A549 (cell line): ENCODE measurements around the gene ATF3. TPM values are rescaled to one million over a fixed set of nuclear protein-coding genes. Genes with fewer than 3 reads are reported as not detected.

Experiments used
- ATAC-seq, 2 experiments: fragments of 200-7000 bp in 1 of 2; fragments of >200 bp in 1 of 2; cut with Nextera tagmentation in 1 of 2; cut with Tn5 transposase in 1 of 2; 3 replicates each; pipeline versions ENCODE4 v1.8.0 to v1.9.1; 2018 to 2020; ENCODE audit warnings: mild to moderate bottlenecking in 1 of 2, moderate library complexity in 1 of 2
- CTCF ChIA-PET: fragments of 300-600 bp; sonication (Branson Sonifier 250); formaldehyde crosslinking; extraction: SDS; loops from one replicate; lab custom pipeline; 2021; ENCODE audit warnings: antibody characterized with exemption, inconsistent platforms; lab: Yijun Ruan, JAX
- POLR2A ChIA-PET: fragments of 350-600 bp; formaldehyde crosslinking; extraction: SDS; loops from one replicate; lab custom pipeline; 2021; ENCODE audit warnings: antibody characterized with exemption, inconsistent platforms; lab: Yijun Ruan, JAX
- DNase-seq, 2 experiments: peaks; one replicate each; pipeline versions ENCODE4 v3.0.0 to v3.0.0-alpha.2; 2011 to 2016; ENCODE audit warnings: low read depth in 1 of 2, low spot score in 1 of 2
- FAIRE-seq: peaks from 2 replicates; lab custom pipeline; 2011; peaks lifted over from hg19 to GRCh38; lab: Jason Lieb, UNC
- H3K27ac ChIP-seq, 2 experiments: fragments of >200 bp; sonication (Bioruptor Twin); formaldehyde crosslinking; 3 replicates each; pipeline ENCODE4 v1.5.1; 2016 to 2017
- H3K4me1 ChIP-seq: fragments of >200 bp; sonication (Bioruptor Twin); formaldehyde crosslinking; 3 replicates; pipeline ENCODE4 v1.6.1; 2016
- H3K4me2 ChIP-seq: fragments of >200 bp; sonication (Bioruptor Twin); formaldehyde crosslinking; 3 replicates; pipeline ENCODE4 v1.6.1; 2016
- H3K4me3 ChIP-seq: fragments of >200 bp; sonication (Bioruptor Twin); formaldehyde crosslinking; 3 replicates; pipeline ENCODE4 v1.5.1; 2016
- H3K9me3 ChIP-seq: fragments of >200 bp; sonication (Bioruptor Twin); formaldehyde crosslinking; 3 replicates; pipeline ENCODE4 v1.6.1; 2016
- ESRRA ChIP-seq: fragments of 150-350 bp; IDR thresholded peaks from 2 replicates; pipeline ENCODE4 v1.6.1; 2014; ENCODE audit warnings: mild to moderate bottlenecking, low read length, borderline replicate concordance
- FOXS1 ChIP-seq: fragments of 250-450 bp; sonication (Bioruptor Pico); IDR thresholded peaks from 2 replicates; pipeline ENCODE4 v1.5.0; 2020; ENCODE audit warnings: mild to moderate bottlenecking, moderate library complexity
- HOXB13 ChIP-seq: fragments of 250-450 bp; sonication (Bioruptor Pico); IDR thresholded peaks from 2 replicates; pipeline ENCODE4 v1.5.0; 2020; ENCODE audit warnings: low read depth, mild to moderate bottlenecking, moderate library complexity
- HOXB5 ChIP-seq: fragments of 250-450 bp; sonication (Bioruptor Pico); IDR thresholded peaks from 2 replicates; pipeline ENCODE4 v1.5.0; 2020; ENCODE audit warnings: mild to moderate bottlenecking, moderate library complexity
- JUNB ChIP-seq: fragments of >200 bp; sonication (Bioruptor Twin); formaldehyde crosslinking; IDR thresholded peaks from 2 replicates; pipeline ENCODE4 v1.6.1; 2016
- KDM1A ChIP-seq: fragments of 200-600 bp; sonication (generic); IDR thresholded peaks from 2 replicates; pipeline ENCODE4 v1.6.1; 2016; ENCODE audit warnings: low read depth, mild to moderate bottlenecking
- KDM5A ChIP-seq: fragments of 200-600 bp; sonication (generic); IDR thresholded peaks from 2 replicates; pipeline ENCODE4 v1.6.1; 2016; ENCODE audit warnings: antibody characterized with exemption, mild to moderate bottlenecking
- MAFK ChIP-seq: fragments of 450-650 bp; IDR thresholded peaks from 2 replicates; pipeline ENCODE4 v1.6.1; 2014; ENCODE audit not compliant: partially characterized antibody
- NFE2L2 ChIP-seq: fragments of 150-350 bp; conservative IDR thresholded peaks from 2 replicates; pipeline ENCODE4 v1.6.1; 2014; ENCODE audit warnings: low read length
- POLR2AphosphoS2 ChIP-seq: conservative IDR thresholded peaks from 2 replicates; pipeline ENCODE4 v1.6.1; 2012; ENCODE audit warnings: low read length, improper control_type of control experiment, inconsistent platforms
- RCOR1 ChIP-seq: fragments of 150-350 bp; IDR thresholded peaks from 2 replicates; pipeline ENCODE4 v1.6.1; 2014; ENCODE audit warnings: antibody characterized with exemption, low read length, low read depth
- SREBF2 ChIP-seq: fragments of 450-650 bp; IDR thresholded peaks from 2 replicates; pipeline ENCODE4 v1.6.1; 2014; ENCODE audit warnings: mild to moderate bottlenecking, moderate library complexity
- TFCP2L1 ChIP-seq: fragments of 250-450 bp; sonication (Bioruptor Pico); IDR thresholded peaks from 2 replicates; pipeline ENCODE4 v1.5.0; 2021; ENCODE audit warnings: mild to moderate bottlenecking
- TP53 ChIP-seq: fragments of 250-450 bp; sonication (Bioruptor Pico); IDR thresholded peaks from 2 replicates; pipeline ENCODE4 v1.5.0; 2021; ENCODE audit warnings: mild to moderate bottlenecking, moderate library complexity
- ZC3H11A ChIP-seq: fragments of 450-650 bp; IDR thresholded peaks from 2 replicates; pipeline ENCODE4 v1.6.1; 2014; ENCODE audit warnings: antibody characterized with exemption, mild to moderate bottlenecking
- ZFP36 ChIP-seq: fragments of 450-650 bp; IDR thresholded peaks from 2 replicates; pipeline ENCODE4 v1.6.1; 2014; ENCODE audit warnings: borderline replicate concordance; ENCODE audit not compliant: partially characterized antibody
- ZSCAN20 ChIP-seq: fragments of 250-450 bp; sonication (Bioruptor Pico); IDR thresholded peaks from 2 replicates; pipeline ENCODE4 v1.8.0; 2022; ENCODE audit warnings: mild to moderate bottlenecking, moderate library complexity
- WGBS: methylation state at CpG from one replicate; pipeline ENCODE4 v1.1.6; 2017; ENCODE audit errors: missing lambda C conversion rate; 5-methylcytosine and 5-hydroxymethylcytosine counted together
- polyA plus RNA-seq, 4 experiments: library from polyadenylated mRNA; depleted of rRNA in 3 of 4; stranded (reverse); fragments of >200 nt; fragmentation: RNase III in 1 of 4; extraction: RNeasy Plus Mini Kit Qiagen cat#74134 plus additional on column Dnase treatment in 1 of 4; gene quantifications; 2 replicates in 3 of 4; 3 replicates in 1 of 4; pipeline ENCODE4 v1.2.3, GENCODE V29; 2011 to 2017
- TF ChIP-seq, protein P1 (sequence below): fragments of >200 bp; sonication (Bioruptor Twin); formaldehyde crosslinking; IDR thresholded peaks from 3 replicates; pipeline ENCODE4 v1.5.1; 2016
- TF ChIP-seq, protein P2 (sequence below): IDR thresholded peaks from 2 replicates; pipeline ENCODE4 v1.6.1; 2012
- TF ChIP-seq, protein P3 (sequence below): fragments of 200-600 bp; sonication (generic); IDR thresholded peaks from 2 replicates; pipeline ENCODE4 v1.6.1; 2016; ENCODE audit warnings: antibody characterized with exemption, mild to moderate bottlenecking, moderate library complexity
- TF ChIP-seq, protein P4 (sequence below): fragments of >200 bp; sonication (Bioruptor Twin); formaldehyde crosslinking; IDR thresholded peaks from 3 replicates; pipeline ENCODE4 v1.6.1; 2016
- TF ChIP-seq, protein P5 (sequence below): fragments of 250-450 bp; sonication (Bioruptor Pico); IDR thresholded peaks from 2 replicates; pipeline ENCODE4 v1.5.0; 2021; ENCODE audit warnings: mild to moderate bottlenecking, moderate library complexity, borderline replicate concordance
- TF ChIP-seq, protein P6 (sequence below): fragments of >200 bp; sonication (Bioruptor Twin); formaldehyde crosslinking; IDR thresholded peaks from 2 replicates; pipeline ENCODE4 v1.6.1; 2016

The ATF3 gene
- polyA plus RNA-seq, 2 of the 4 experiments (the other 2 are of a cell fraction), result 4.4 to 62.9 TPM

DNA sequence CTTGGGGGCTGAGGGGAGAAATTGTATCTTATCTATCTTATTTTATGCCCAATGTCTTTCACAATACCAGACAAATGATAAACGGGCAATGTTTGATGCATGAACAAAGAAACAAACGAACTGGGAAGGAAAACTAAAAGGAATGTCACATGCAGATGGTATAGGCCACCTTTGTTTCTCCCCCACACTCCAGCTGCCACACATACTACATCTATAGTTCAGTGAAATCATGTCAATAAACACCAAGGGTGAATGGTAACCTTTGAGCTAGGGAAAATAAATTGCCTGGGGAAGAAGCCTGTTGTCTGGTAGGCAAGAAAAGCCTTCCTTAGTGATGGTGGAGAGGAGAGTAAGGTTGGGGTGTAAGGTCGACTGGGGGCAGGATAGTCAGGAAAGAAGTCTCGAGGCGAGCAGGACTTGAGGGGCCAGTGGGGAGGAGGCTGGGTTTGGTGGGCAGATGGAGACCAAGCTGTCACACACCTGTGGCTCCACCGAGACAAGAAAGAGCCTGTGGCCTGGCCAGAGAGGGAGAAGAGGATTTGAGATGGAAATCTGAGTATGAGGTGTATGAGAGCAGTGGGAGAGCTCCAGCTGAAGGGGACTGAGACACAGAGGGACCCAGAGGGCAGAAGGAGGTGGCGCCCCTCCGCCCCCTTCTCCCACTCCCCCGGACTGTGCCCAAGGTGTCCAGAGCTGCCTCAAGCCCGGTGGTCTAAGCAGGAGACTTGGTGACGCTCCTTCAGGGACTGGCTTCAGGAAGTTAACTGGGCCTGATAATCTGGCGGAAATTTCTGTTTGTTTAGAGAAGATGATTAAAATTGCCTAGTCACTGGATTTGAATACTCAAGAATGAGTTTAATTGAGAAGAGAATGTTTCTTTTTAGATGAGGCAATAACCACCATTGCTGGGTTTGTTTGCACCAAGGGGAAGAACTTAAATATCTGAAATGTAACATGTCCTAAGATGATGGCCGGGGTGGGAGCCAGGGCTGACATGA is 37.3 kb downstream of the ATF3 start:
- TF ChIP-seq ZC3H11A (no peak), TFCP2L1 (no peak), MAFK (peak; percentile 32)
- Histone ChIP-seq H3K4me1 (no peaks in the 10 kb centered on the region), H3K9me3 (no peaks in the 10 kb centered on the region), H3K27ac (no peak overlapping the region), H3K4me2 (no peak overlapping the region), H3K4me3 (no peak overlapping the region)
- POLR2A ChIA-PET, result no interaction called here
- CTCF ChIA-PET, result interaction anchor here (4.2 kb wide), 1 partner anchor 19 kb away, joined by 26 read pairs; no protein-coding TSS in a partner anchor
- no peak for ATAC-seq
- no peak for DNase-seq
- FAIRE-seq, result no peak
- WGBS, result 54% methylated on average over 13 of the region's 13 CpGs

DNA sequence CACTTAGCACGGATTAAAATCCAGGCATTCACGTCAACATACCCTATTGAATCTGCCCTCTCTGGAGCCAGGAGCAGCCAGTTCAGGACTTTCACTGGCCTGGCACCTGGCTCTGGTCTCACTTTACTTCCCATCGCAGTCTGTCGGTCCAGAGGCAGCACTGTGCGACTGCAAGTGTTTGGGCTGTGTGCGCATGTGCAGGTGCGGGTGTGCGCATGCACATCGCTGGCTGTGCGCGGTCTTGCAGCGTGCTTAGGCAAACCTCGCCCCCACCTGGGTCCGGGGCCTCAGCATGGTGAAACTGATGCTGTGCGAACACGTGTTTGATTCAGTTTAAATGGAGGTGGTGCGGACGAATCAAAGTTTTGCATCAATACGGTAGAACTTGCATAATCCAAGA is 38.0 kb downstream of the ATF3 start:
- POLR2A ChIA-PET, result no interaction called here
- ATAC-seq (peak in 1 of 2 experiments; percentile 41; a peak in 2 of 6 replicates), DNase-seq (no peak), FAIRE-seq (no peak)
- CTCF ChIA-PET, result interaction anchor here (1.2 kb wide), 1 partner anchor 13 kb away, joined by 3 read pairs; no protein-coding TSS in a partner anchor
- WGBS, result 88% methylated on average over 19 of the region's 19 CpGs
- TF ChIP-seq SREBF2, result no peak
- TF ChIP-seq RCOR1, result no peak
- no peak for TF ChIP-seq TP53
- TF ChIP-seq HOXB13, result no peak
- no peak for TF ChIP-seq TFCP2L1
- TF ChIP-seq, protein P1, sequence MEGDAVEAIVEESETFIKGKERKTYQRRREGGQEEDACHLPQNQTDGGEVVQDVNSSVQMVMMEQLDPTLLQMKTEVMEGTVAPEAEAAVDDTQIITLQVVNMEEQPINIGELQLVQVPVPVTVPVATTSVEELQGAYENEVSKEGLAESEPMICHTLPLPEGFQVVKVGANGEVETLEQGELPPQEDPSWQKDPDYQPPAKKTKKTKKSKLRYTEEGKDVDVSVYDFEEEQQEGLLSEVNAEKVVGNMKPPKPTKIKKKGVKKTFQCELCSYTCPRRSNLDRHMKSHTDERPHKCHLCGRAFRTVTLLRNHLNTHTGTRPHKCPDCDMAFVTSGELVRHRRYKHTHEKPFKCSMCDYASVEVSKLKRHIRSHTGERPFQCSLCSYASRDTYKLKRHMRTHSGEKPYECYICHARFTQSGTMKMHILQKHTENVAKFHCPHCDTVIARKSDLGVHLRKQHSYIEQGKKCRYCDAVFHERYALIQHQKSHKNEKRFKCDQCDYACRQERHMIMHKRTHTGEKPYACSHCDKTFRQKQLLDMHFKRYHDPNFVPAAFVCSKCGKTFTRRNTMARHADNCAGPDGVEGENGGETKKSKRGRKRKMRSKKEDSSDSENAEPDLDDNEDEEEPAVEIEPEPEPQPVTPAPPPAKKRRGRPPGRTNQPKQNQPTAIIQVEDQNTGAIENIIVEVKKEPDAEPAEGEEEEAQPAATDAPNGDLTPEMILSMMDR, result no peak
- TF ChIP-seq KDM5A, result no peak
- TF ChIP-seq NFE2L2, result no peak
- H3K4me2 ChIP-seq, result no peak overlapping the region
- no peaks in the 10 kb centered on the region for H3K4me1 ChIP-seq
- no peak overlapping the region for H3K27ac ChIP-seq
- H3K4me3 ChIP-seq, result no peak overlapping the region
- no peaks in the 10 kb centered on the region for H3K9me3 ChIP-seq

DNA sequence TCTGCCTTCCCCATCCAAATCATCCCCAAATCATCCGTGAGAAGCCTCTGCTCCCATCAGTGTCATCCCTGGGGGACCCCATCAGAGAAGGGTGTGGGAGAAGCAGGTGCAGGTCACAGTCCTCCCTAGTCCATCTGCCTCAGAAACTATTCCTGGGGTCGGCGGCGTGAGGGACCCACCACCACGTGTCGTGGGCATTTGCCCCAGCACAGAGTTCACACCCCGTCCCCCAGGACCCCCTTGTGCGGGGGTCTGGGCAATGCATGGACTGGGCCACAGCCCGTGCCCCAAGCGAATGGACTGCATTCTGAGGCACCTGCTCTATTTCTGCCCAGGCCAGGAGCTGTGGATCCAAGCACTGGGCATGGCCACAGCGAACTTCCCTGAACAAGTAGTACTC is 38.4 kb downstream of the ATF3 start:
- ATAC-seq (no peak), DNase-seq (no peak), FAIRE-seq (no peak)
- POLR2A ChIA-PET, result no interaction called here
- H3K4me1 ChIP-seq, result no peaks in the 10 kb centered on the region
- H3K4me3 ChIP-seq, result no peak overlapping the region
- no peak overlapping the region for H3K27ac ChIP-seq
- H3K4me2 ChIP-seq, result no peak overlapping the region
- WGBS, result 68% methylated on average over 11 of the region's 11 CpGs
- CTCF ChIA-PET, result interaction anchor here (1.2 to 1.5 kb wide), 2 partner anchors 13 to 18 kb away, joined by 3 to 7 read pairs; no protein-coding TSS in a partner anchor
- no peaks in the 10 kb centered on the region for H3K9me3 ChIP-seq
- TF ChIP-seq KDM1A, result no peak
- TF ChIP-seq NFE2L2, result no peak
- TF ChIP-seq, protein P2, sequence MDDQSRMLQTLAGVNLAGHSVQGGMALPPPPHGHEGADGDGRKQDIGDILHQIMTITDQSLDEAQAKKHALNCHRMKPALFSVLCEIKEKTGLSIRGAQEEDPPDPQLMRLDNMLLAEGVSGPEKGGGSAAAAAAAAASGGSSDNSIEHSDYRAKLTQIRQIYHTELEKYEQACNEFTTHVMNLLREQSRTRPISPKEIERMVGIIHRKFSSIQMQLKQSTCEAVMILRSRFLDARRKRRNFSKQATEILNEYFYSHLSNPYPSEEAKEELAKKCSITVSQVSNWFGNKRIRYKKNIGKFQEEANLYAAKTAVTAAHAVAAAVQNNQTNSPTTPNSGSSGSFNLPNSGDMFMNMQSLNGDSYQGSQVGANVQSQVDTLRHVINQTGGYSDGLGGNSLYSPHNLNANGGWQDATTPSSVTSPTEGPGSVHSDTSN, result no peak
- no peak for TF ChIP-seq ZSCAN20 (CRISPR knock-in tag)
- TF ChIP-seq, protein P3, sequence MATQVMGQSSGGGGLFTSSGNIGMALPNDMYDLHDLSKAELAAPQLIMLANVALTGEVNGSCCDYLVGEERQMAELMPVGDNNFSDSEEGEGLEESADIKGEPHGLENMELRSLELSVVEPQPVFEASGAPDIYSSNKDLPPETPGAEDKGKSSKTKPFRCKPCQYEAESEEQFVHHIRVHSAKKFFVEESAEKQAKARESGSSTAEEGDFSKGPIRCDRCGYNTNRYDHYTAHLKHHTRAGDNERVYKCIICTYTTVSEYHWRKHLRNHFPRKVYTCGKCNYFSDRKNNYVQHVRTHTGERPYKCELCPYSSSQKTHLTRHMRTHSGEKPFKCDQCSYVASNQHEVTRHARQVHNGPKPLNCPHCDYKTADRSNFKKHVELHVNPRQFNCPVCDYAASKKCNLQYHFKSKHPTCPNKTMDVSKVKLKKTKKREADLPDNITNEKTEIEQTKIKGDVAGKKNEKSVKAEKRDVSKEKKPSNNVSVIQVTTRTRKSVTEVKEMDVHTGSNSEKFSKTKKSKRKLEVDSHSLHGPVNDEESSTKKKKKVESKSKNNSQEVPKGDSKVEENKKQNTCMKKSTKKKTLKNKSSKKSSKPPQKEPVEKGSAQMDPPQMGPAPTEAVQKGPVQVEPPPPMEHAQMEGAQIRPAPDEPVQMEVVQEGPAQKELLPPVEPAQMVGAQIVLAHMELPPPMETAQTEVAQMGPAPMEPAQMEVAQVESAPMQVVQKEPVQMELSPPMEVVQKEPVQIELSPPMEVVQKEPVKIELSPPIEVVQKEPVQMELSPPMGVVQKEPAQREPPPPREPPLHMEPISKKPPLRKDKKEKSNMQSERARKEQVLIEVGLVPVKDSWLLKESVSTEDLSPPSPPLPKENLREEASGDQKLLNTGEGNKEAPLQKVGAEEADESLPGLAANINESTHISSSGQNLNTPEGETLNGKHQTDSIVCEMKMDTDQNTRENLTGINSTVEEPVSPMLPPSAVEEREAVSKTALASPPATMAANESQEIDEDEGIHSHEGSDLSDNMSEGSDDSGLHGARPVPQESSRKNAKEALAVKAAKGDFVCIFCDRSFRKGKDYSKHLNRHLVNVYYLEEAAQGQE, result no peak
- no peak for TF ChIP-seq ESRRA
- TF ChIP-seq, protein P4, sequence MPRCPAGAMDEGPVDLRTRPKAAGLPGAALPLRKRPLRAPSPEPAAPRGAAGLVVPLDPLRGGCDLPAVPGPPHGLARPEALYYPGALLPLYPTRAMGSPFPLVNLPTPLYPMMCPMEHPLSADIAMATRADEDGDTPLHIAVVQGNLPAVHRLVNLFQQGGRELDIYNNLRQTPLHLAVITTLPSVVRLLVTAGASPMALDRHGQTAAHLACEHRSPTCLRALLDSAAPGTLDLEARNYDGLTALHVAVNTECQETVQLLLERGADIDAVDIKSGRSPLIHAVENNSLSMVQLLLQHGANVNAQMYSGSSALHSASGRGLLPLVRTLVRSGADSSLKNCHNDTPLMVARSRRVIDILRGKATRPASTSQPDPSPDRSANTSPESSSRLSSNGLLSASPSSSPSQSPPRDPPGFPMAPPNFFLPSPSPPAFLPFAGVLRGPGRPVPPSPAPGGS, result no peak
- no peak for TF ChIP-seq ZFP36
- TF ChIP-seq HOXB5, result no peak
- no peak for TF ChIP-seq MAFK
- TF ChIP-seq JUNB, result no peak
- TF ChIP-seq FOXS1 (CRISPR knock-in tag), result no peak
- TF ChIP-seq, protein P5, sequence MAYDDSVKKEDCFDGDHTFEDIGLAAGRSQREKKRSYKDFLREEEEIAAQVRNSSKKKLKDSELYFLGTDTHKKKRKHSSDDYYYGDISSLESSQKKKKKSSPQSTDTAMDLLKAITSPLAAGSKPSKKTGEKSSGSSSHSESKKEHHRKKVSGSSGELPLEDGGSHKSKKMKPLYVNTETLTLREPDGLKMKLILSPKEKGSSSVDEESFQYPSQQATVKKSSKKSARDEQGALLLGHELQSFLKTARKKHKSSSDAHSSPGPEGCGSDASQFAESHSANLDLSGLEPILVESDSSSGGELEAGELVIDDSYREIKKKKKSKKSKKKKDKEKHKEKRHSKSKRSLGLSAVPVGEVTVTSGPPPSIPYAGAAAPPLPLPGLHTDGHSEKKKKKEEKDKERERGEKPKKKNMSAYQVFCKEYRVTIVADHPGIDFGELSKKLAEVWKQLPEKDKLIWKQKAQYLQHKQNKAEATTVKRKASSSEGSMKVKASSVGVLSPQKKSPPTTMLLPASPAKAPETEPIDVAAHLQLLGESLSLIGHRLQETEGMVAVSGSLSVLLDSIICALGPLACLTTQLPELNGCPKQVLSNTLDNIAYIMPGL (CRISPR knock-in tag), result no peak
- TF ChIP-seq, protein P6, sequence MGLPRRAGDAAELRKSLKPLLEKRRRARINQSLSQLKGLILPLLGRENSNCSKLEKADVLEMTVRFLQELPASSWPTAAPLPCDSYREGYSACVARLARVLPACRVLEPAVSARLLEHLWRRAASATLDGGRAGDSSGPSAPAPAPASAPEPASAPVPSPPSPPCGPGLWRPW, result no peak
- no peak for TF ChIP-seq POLR2AphosphoS2
